ENCODE results near the gene ARFRP1. TPM values are rescaled to one million over a fixed set of nuclear protein-coding genes. Genes with fewer than 3 reads are reported as not detected.

The ARFRP1 gene
- total RNA-seq, 1 experiment from 2014 or later: 30.2 TPM

GRCh38 chr20:63664143-63664851 lies 43.5 kb downstream of the ARFRP1 start:
- H3K9me3 Mint-ChIP-seq: no peaks in the 10 kb centered on the region
- no peak overlapping the region for H3K4me3 Mint-ChIP-seq
- TF ChIP-seq ZNF281 (CRISPR knock-in tag; IDR thresholded peaks at IDR 0.05) (no peak), CREB1 (CRISPR knock-in tag; IDR thresholded peaks at IDR 0.05) (no peak), NR3C1 (CRISPR knock-in tag; conservative IDR thresholded peaks at IDR 0.05; ENCODE audit: low read depth) (no peak), FOXK1 (CRISPR knock-in tag; IDR thresholded peaks at IDR 0.05) (no peak), NFE2L1 (CRISPR knock-in tag; IDR thresholded peaks at IDR 0.05) (no peak)
- peaks cover 2% of the 10 kb centered on the region for H3K4me1 Mint-ChIP-seq
- H3K36me3 Mint-ChIP-seq: peaks cover 26% of the 10 kb centered on the region
- H3K27me3 Mint-ChIP-seq (ENCODE audit: low read depth): no peaks in the 10 kb centered on the region
- no peak overlapping the region for H3K27ac Mint-ChIP-seq
- CTCF ChIA-PET: interaction anchor here (0.7 to 1.5 kb wide), 4 partner anchors 22 to 316 kb away, joined by 3 to 8 read pairs (median 5); partner anchors contain the start of gene PRPF6
- POLR2A ChIA-PET: no interaction called here
- DNase-seq (ENCODE audit: low spot score): no peak
- ATAC-seq: no peak

- H3K36me3 Mint-ChIP-seq: peaks cover 18% of the 10 kb centered on the region
- H3K27me3 Mint-ChIP-seq (ENCODE audit: low read depth): no peaks in the 10 kb centered on the region
- no peak for DNase-seq (ENCODE audit: low spot score)
- TF ChIP-seq E2F4 (CRISPR knock-in tag; IDR thresholded peaks at IDR 0.05; ENCODE audit: borderline replicate concordance, low read depth): no peak
- TF ChIP-seq ZNF425 (CRISPR knock-in tag; conservative IDR thresholded peaks at IDR 0.05): no peak
- TF ChIP-seq MYBL2 (CRISPR knock-in tag; IDR thresholded peaks at IDR 0.05): no peak
- TF ChIP-seq IRF2 (CRISPR knock-in tag; IDR thresholded peaks at IDR 0.05; ENCODE audit: borderline replicate concordance, low read depth): no peak
- peaks cover 8% of the 10 kb centered on the region for H3K4me1 Mint-ChIP-seq
- no peaks in the 10 kb centered on the region for H3K9me3 Mint-ChIP-seq
- H3K27ac Mint-ChIP-seq: no peak overlapping the region
- ATAC-seq: no peak
- ChIA-PET CTCF (no interaction called here), POLR2A (no interaction called here)
- H3K4me3 Mint-ChIP-seq: no peak overlapping the region
Observed at GRCh38 chr20:63663332-63664066, 44.3 kb downstream of the ARFRP1 start.

GRCh38 chr20:63662813-63663189 lies 45.0 kb downstream of the ARFRP1 start:
- Mint-ChIP-seq H3K4me1 (peaks cover 10% of the 10 kb centered on the region), H3K4me3 (no peak overlapping the region), H3K9me3 (no peaks in the 10 kb centered on the region), H3K27ac (no peak overlapping the region), H3K36me3 (peaks cover 13% of the 10 kb centered on the region), H3K27me3 (ENCODE audit: low read depth) (no peaks in the 10 kb centered on the region)
- ChIA-PET POLR2A (no interaction called here), CTCF (interaction anchor here (1.2 kb wide), 1 partner anchor 113 kb away, joined by 4 read pairs; no protein-coding TSS in a partner anchor)
- ATAC-seq (no peak), DNase-seq (ENCODE audit: low spot score) (no peak)
- no peak for TF ChIP-seq TEAD4 (CRISPR knock-in tag; IDR thresholded peaks at IDR 0.05)
- no peak for TF ChIP-seq PRRX2 (CRISPR knock-in tag; IDR thresholded peaks at IDR 0.05)
- no peak for TF ChIP-seq ZNF512 (CRISPR knock-in tag; IDR thresholded peaks at IDR 0.05; ENCODE audit: borderline replicate concordance)
- no peak for TF ChIP-seq MXD4 (CRISPR knock-in tag; IDR thresholded peaks at IDR 0.05; ENCODE audit: borderline replicate concordance)
- no peak for TF ChIP-seq RORB (CRISPR knock-in tag; IDR thresholded peaks at IDR 0.05)
- no peak for TF ChIP-seq USF1 (CRISPR knock-in tag; IDR thresholded peaks at IDR 0.05)
- TF ChIP-seq IRF2 (CRISPR knock-in tag; IDR thresholded peaks at IDR 0.05; ENCODE audit: borderline replicate concordance, low read depth): no peak
- no peak for TF ChIP-seq FOXP1 (CRISPR knock-in tag; IDR thresholded peaks at IDR 0.05; ENCODE audit: borderline replicate concordance)
- TF ChIP-seq ZNF263 (CRISPR knock-in tag; IDR thresholded peaks at IDR 0.05; ENCODE audit: low read depth): no peak
- TF ChIP-seq FOXK1 (CRISPR knock-in tag; IDR thresholded peaks at IDR 0.05): no peak
- TF ChIP-seq PRDM15 (CRISPR knock-in tag; IDR thresholded peaks at IDR 0.05): no peak
